ENCODE data around the gene NRCAM.

Gene NRCAM

GRCh38 chr7:108459922-108460551 is 3.8 kb upstream of the NRCAM start:
- Histone ChIP-seq H3K27me3 (ENCODE audit: insufficient read depth, low read length) (peaks cover 35% of the 10 kb centered on the region), H3K9me3 (ENCODE audit: insufficient read depth, low read depth, low read length) (no peaks in the 10 kb centered on the region), H3K4me3 (ENCODE audit: low read length) (no peak overlapping the region), H3K36me3 (ENCODE audit: insufficient read depth, low read length) (no peaks in the 10 kb centered on the region), H3K9ac (ENCODE audit: low read depth, low read length) (no peak overlapping the region), H3K27ac (ENCODE audit: low read depth, low read length) (no peak overlapping the region), H3K4me1 (ENCODE audit: insufficient read depth, low read length) (no peaks in the 10 kb centered on the region)
- 55% methylated on average over 3 of the region's 3 CpGs for WGBS

- H3K27ac ChIP-seq (ENCODE audit: low read depth, low read length): no peak overlapping the region
- H3K9me3 ChIP-seq (ENCODE audit: insufficient read depth, low read depth, low read length): no peaks in the 10 kb centered on the region
- no peak overlapping the region for H3K9ac ChIP-seq (ENCODE audit: low read depth, low read length)
- no peaks in the 10 kb centered on the region for H3K36me3 ChIP-seq (ENCODE audit: insufficient read depth, low read length)
- H3K4me1 ChIP-seq (ENCODE audit: insufficient read depth, low read length): peaks cover 10% of the 10 kb centered on the region; the same call in 1 of the 2 replicates
- H3K4me3 ChIP-seq (ENCODE audit: low read length): no peak overlapping the region
- peaks cover 57% of the 10 kb centered on the region for H3K27me3 ChIP-seq (ENCODE audit: insufficient read depth, low read length)
Measured at GRCh38 chr7:108457871-108458270, 1.6 kb upstream of the NRCAM start.

GRCh38 chr7:108456845-108457540 is 757 bp upstream of the NRCAM start:
- peak overlapping the region; percentile 76 for H3K4me3 ChIP-seq (ENCODE audit: low read length)
- WGBS: 17% methylated on average over 15 of the region's 19 CpGs

GRCh38 chr7:108455551-108455997 is 662 bp downstream of the NRCAM start:
- Histone ChIP-seq H3K4me1 (ENCODE audit: insufficient read depth, low read length) (peaks cover 10% of the 10 kb centered on the region; the same call in 1 of the 2 replicates), H3K27ac (ENCODE audit: low read depth, low read length) (no peak overlapping the region), H3K36me3 (ENCODE audit: insufficient read depth, low read length) (no peaks in the 10 kb centered on the region), H3K9ac (ENCODE audit: low read depth, low read length) (0 out of 2 replicates have a peak overlapping the region, but pooled peaks have one; percentile 25), H3K4me3 (ENCODE audit: low read length) (peak overlapping the region; percentile 76), H3K27me3 (ENCODE audit: insufficient read depth, low read length) (peaks cover 58% of the 10 kb centered on the region), H3K9me3 (ENCODE audit: insufficient read depth, low read depth, low read length) (no peaks in the 10 kb centered on the region)
- WGBS: under 1% methylated on average over 47 of the region's 47 CpGs

More at GRCh38 chr7:108456845-108457540, 757 bp upstream of the NRCAM start:
- Histone ChIP-seq H3K9ac (ENCODE audit: low read depth, low read length) (no peak overlapping the region), H3K36me3 (ENCODE audit: insufficient read depth, low read length) (no peaks in the 10 kb centered on the region), H3K4me1 (ENCODE audit: insufficient read depth, low read length) (peaks cover 10% of the 10 kb centered on the region; the same call in 1 of the 2 replicates), H3K27me3 (ENCODE audit: insufficient read depth, low read length) (peaks cover 58% of the 10 kb centered on the region), H3K27ac (ENCODE audit: low read depth, low read length) (no peak overlapping the region), H3K9me3 (ENCODE audit: insufficient read depth, low read depth, low read length) (no peaks in the 10 kb centered on the region)

GRCh38 chr7:108454674-108455550 is 1.3 kb downstream of the NRCAM start:
- Histone ChIP-seq H3K9me3 (ENCODE audit: insufficient read depth, low read depth, low read length) (no peaks in the 10 kb centered on the region), H3K27ac (ENCODE audit: low read depth, low read length) (no peak overlapping the region), H3K4me3 (ENCODE audit: low read length) (peak overlapping the region; percentile 76), H3K36me3 (ENCODE audit: insufficient read depth, low read length) (no peaks in the 10 kb centered on the region), H3K9ac (ENCODE audit: low read depth, low read length) (peak overlapping the region; percentile 35), H3K27me3 (ENCODE audit: insufficient read depth, low read length) (peaks cover 58% of the 10 kb centered on the region), H3K4me1 (ENCODE audit: insufficient read depth, low read length) (peaks cover 10% of the 10 kb centered on the region; the same call in 1 of the 2 replicates)
- WGBS: under 1% methylated on average over 72 of the region's 72 CpGs

- peak overlapping the region; percentile 76 for H3K4me3 ChIP-seq (ENCODE audit: low read length)
- H3K27ac ChIP-seq (ENCODE audit: low read depth, low read length): no peak overlapping the region
- H3K27me3 ChIP-seq (ENCODE audit: insufficient read depth, low read length): peaks cover 58% of the 10 kb centered on the region
- no peaks in the 10 kb centered on the region for H3K36me3 ChIP-seq (ENCODE audit: insufficient read depth, low read length)
- no peaks in the 10 kb centered on the region for H3K9me3 ChIP-seq (ENCODE audit: insufficient read depth, low read depth, low read length)
- 47% methylated on average over 4 of the region's 4 CpGs for WGBS
- no peak overlapping the region for H3K9ac ChIP-seq (ENCODE audit: low read depth, low read length)
- H3K4me1 ChIP-seq (ENCODE audit: insufficient read depth, low read length): peaks cover 14% of the 10 kb centered on the region
Measured at GRCh38 chr7:108454317-108454673, 1.9 kb downstream of the NRCAM start.

GRCh38 chr7:108453320-108453719 is 2.9 kb downstream of the NRCAM start:
- Histone ChIP-seq H3K4me1 (ENCODE audit: insufficient read depth, low read length) (peaks cover 23% of the 10 kb centered on the region), H3K9me3 (ENCODE audit: insufficient read depth, low read depth, low read length) (no peaks in the 10 kb centered on the region), H3K27ac (ENCODE audit: low read depth, low read length) (no peak overlapping the region), H3K36me3 (ENCODE audit: insufficient read depth, low read length) (no peaks in the 10 kb centered on the region), H3K9ac (ENCODE audit: low read depth, low read length) (no peak overlapping the region), H3K4me3 (ENCODE audit: low read length) (no peak overlapping the region), H3K27me3 (ENCODE audit: insufficient read depth, low read length) (peaks cover 51% of the 10 kb centered on the region)
- WGBS: 85% methylated on average over 4 of the region's 4 CpGs

- Histone ChIP-seq H3K9me3 (ENCODE audit: insufficient read depth, low read depth, low read length) (no peaks in the 10 kb centered on the region), H3K27ac (ENCODE audit: low read depth, low read length) (no peak overlapping the region), H3K36me3 (ENCODE audit: insufficient read depth, low read length) (no peaks in the 10 kb centered on the region), H3K9ac (ENCODE audit: low read depth, low read length) (no peak overlapping the region), H3K4me1 (ENCODE audit: insufficient read depth, low read length) (peaks cover 26% of the 10 kb centered on the region), H3K27me3 (ENCODE audit: insufficient read depth, low read length) (peaks cover 45% of the 10 kb centered on the region), H3K4me3 (ENCODE audit: low read length) (no peak overlapping the region)
- WGBS: 86% methylated on average over 2 of the region's 2 CpGs
Measured at GRCh38 chr7:108452707-108453106, 3.5 kb downstream of the NRCAM start.

GRCh38 chr7:108451296-108451848 is 4.9 kb downstream of the NRCAM start:
- peaks cover 34% of the 10 kb centered on the region for H3K27me3 ChIP-seq (ENCODE audit: insufficient read depth, low read length)

GRCh38 chr7:108450160-108450559 is 6.1 kb downstream of the NRCAM start:
- Histone ChIP-seq H3K4me1 (ENCODE audit: insufficient read depth, low read length) (peaks cover 26% of the 10 kb centered on the region), H3K27ac (ENCODE audit: low read depth, low read length) (no peak overlapping the region), H3K27me3 (ENCODE audit: insufficient read depth, low read length) (peaks cover 24% of the 10 kb centered on the region), H3K9me3 (ENCODE audit: insufficient read depth, low read depth, low read length) (no peaks in the 10 kb centered on the region), H3K4me3 (ENCODE audit: low read length) (no peak overlapping the region), H3K36me3 (ENCODE audit: insufficient read depth, low read length) (no peaks in the 10 kb centered on the region), H3K9ac (ENCODE audit: low read depth, low read length) (no peak overlapping the region)
- WGBS: 89% methylated on average over 1 of the region's 1 CpG

More at GRCh38 chr7:108451296-108451848, 4.9 kb downstream of the NRCAM start:
- peaks cover 26% of the 10 kb centered on the region for H3K4me1 ChIP-seq (ENCODE audit: insufficient read depth, low read length)
- no peak overlapping the region for H3K27ac ChIP-seq (ENCODE audit: low read depth, low read length)
- H3K36me3 ChIP-seq (ENCODE audit: insufficient read depth, low read length): no peaks in the 10 kb centered on the region
- no peak overlapping the region for H3K9ac ChIP-seq (ENCODE audit: low read depth, low read length)
- H3K4me3 ChIP-seq (ENCODE audit: low read length): no peak overlapping the region
- no peaks in the 10 kb centered on the region for H3K9me3 ChIP-seq (ENCODE audit: insufficient read depth, low read depth, low read length)
- WGBS: 100% methylated on average over 2 of the region's 2 CpGs

Measured in HUES64 (cell line).